ENCODE results near the gene WNT9A. TPM values are rescaled to one million over a fixed set of nuclear protein-coding genes. Genes with fewer than 3 reads are reported as not detected.

Gene WNT9A
- total and polyA plus RNA-seq, 2 experiments from 2014 or later: 1.4 TPM; not detected in 1

- Histone ChIP-seq H3K27me3 (no peaks in the 10 kb centered on the region), H3K4me1 (ENCODE audit: low read depth) (no peaks in the 10 kb centered on the region), H3K27ac (no peak overlapping the region), H3K36me3 (no peaks in the 10 kb centered on the region), H3K9me3 (ENCODE audit: low read depth) (no peaks in the 10 kb centered on the region), H3K4me3 (no peak overlapping the region)
- TF ChIP-seq CTCF (IDR thresholded peaks at IDR 0.05; ENCODE audit: low read depth, low read length): no peak
- no peak for DNase-seq (ENCODE audit: low read depth in 1 of 2, low spot score in 1 of 2)
Measured at GRCh38 chr1:227921461-227922185, 26.1 kb downstream of the WNT9A start.

GRCh38 chr1:227920896-227921295 is 26.8 kb downstream of the WNT9A start:
- no peak overlapping the region for H3K27ac ChIP-seq
- no peak for DNase-seq (ENCODE audit: low read depth in 1 of 2, low spot score in 1 of 2)
- H3K27me3 ChIP-seq: no peaks in the 10 kb centered on the region
- H3K9me3 ChIP-seq (ENCODE audit: low read depth): no peaks in the 10 kb centered on the region
- no peaks in the 10 kb centered on the region for H3K36me3 ChIP-seq
- H3K4me3 ChIP-seq: no peak overlapping the region
- no peak for TF ChIP-seq CTCF (IDR thresholded peaks at IDR 0.05; ENCODE audit: low read depth, low read length)
- no peaks in the 10 kb centered on the region for H3K4me1 ChIP-seq (ENCODE audit: low read depth)

- no peaks in the 10 kb centered on the region for H3K4me1 ChIP-seq (ENCODE audit: low read depth)
- DNase-seq (ENCODE audit: low read depth in 1 of 2, low spot score in 1 of 2): no peak
- no peak overlapping the region for H3K4me3 ChIP-seq
- H3K27ac ChIP-seq: no peak overlapping the region
- no peaks in the 10 kb centered on the region for H3K27me3 ChIP-seq
- H3K9me3 ChIP-seq (ENCODE audit: low read depth): no peaks in the 10 kb centered on the region
- no peak for TF ChIP-seq CTCF (IDR thresholded peaks at IDR 0.05; ENCODE audit: low read depth, low read length)
- H3K36me3 ChIP-seq: no peaks in the 10 kb centered on the region
Measured at GRCh38 chr1:227920426-227920825, 27.3 kb downstream of the WNT9A start.

GRCh38 chr1:227919906-227920305 is 27.8 kb downstream of the WNT9A start:
- Histone ChIP-seq H3K27me3 (no peaks in the 10 kb centered on the region), H3K9me3 (ENCODE audit: low read depth) (no peaks in the 10 kb centered on the region), H3K4me3 (no peak overlapping the region), H3K36me3 (no peaks in the 10 kb centered on the region), H3K4me1 (ENCODE audit: low read depth) (no peaks in the 10 kb centered on the region), H3K27ac (no peak overlapping the region)
- no peak for TF ChIP-seq CTCF (IDR thresholded peaks at IDR 0.05; ENCODE audit: low read depth, low read length)
- DNase-seq (ENCODE audit: low read depth in 1 of 2, low spot score in 1 of 2): no peak

GRCh38 chr1:227918736-227919135 is 29.0 kb downstream of the WNT9A start:
- no peak overlapping the region for H3K27ac ChIP-seq

More at GRCh38 chr1:227918736-227919135, 29.0 kb downstream of the WNT9A start:
- Histone ChIP-seq H3K36me3 (no peaks in the 10 kb centered on the region), H3K4me3 (no peak overlapping the region), H3K9me3 (ENCODE audit: low read depth) (no peaks in the 10 kb centered on the region), H3K4me1 (ENCODE audit: low read depth) (no peaks in the 10 kb centered on the region), H3K27me3 (no peaks in the 10 kb centered on the region)
- TF ChIP-seq CTCF (IDR thresholded peaks at IDR 0.05; ENCODE audit: low read depth, low read length): no peak
- no peak for DNase-seq (ENCODE audit: low read depth in 1 of 2, low spot score in 1 of 2)

Measured in cardiac muscle cell (in vitro differentiated cells and primary cell).